ENCODE measurements around the gene ZIC4.

The ZIC4 gene

GRCh38 chr3:147351301-147351700 is 55.0 kb downstream of the ZIC4 start:
- no peak for DNase-seq (ENCODE audit: low spot score)

- DNase-seq (ENCODE audit: low spot score) = no peak
These were observed 57.4 kb downstream of the ZIC4 start for GRCh38 chr3:147348976-147349375.

- DNase-seq (ENCODE audit: low spot score) = no peak
These were observed 62.4 kb downstream of the ZIC4 start for GRCh38 chr3:147343926-147344325.

GRCh38 chr3:147341727-147342126 is 64.6 kb downstream of the ZIC4 start:
- DNase-seq (ENCODE audit: low spot score) = no peak

- no peak for DNase-seq (ENCODE audit: low spot score)
These were observed 69.6 kb downstream of the ZIC4 start for GRCh38 chr3:147336543-147337278.
